Neural crest cell (in vitro differentiated cells): Measurements from ENCODE around the gene MOV10L1. TPM values are rescaled to one million over a fixed set of nuclear protein-coding genes. Genes with fewer than 3 reads are reported as not detected.

Source experiments
- DNase-seq: peaks from one replicate; pipeline ENCODE4 v3.0.0; 2021; ENCODE audit warnings: low read depth, mixed read lengths, low spot score
- H3K27ac Mint-ChIP-seq: one replicate; pipeline ENCODE4 v1.8.0; 2021; ENCODE audit warnings: mild to moderate bottlenecking, mixed read lengths; ENCODE audit not compliant: unreplicated experiment
- H3K27me3 Mint-ChIP-seq: 2 replicates; pipeline ENCODE4 v1.8.0; 2021; ENCODE audit warnings: low read depth, mild to moderate bottlenecking, mixed read lengths
- H3K36me3 Mint-ChIP-seq: 2 replicates; pipeline ENCODE4 v1.8.0; 2021; ENCODE audit warnings: low read depth, mild to moderate bottlenecking, mixed read lengths
- H3K4me1 Mint-ChIP-seq: 2 replicates; pipeline ENCODE4 v1.8.0; 2021; ENCODE audit warnings: mixed read lengths
- H3K4me3 Mint-ChIP-seq: one replicate; pipeline ENCODE4 v1.8.0; 2021; ENCODE audit warnings: mild to moderate bottlenecking, mixed read lengths
- H3K9me3 Mint-ChIP-seq: 2 replicates; pipeline ENCODE4 v1.8.0; 2021; ENCODE audit warnings: mixed read lengths
- total RNA-seq: library from RNA; stranded (reverse); gene quantifications from 2 replicates; pipeline ENCODE4 v1.2.1, GENCODE V29; 2021
- TF ChIP-seq, protein P1 (sequence below): fragments of 200-600 bp; sonication (generic); conservative IDR thresholded peaks from 2 replicates; pipeline ENCODE4 v1.5.0; 2021; ENCODE audit warnings: antibody characterized with exemption, mild to moderate bottlenecking

MOV10L1 gene
- total RNA-seq, 1 donor from 2014 or later, result not detected

DNA sequence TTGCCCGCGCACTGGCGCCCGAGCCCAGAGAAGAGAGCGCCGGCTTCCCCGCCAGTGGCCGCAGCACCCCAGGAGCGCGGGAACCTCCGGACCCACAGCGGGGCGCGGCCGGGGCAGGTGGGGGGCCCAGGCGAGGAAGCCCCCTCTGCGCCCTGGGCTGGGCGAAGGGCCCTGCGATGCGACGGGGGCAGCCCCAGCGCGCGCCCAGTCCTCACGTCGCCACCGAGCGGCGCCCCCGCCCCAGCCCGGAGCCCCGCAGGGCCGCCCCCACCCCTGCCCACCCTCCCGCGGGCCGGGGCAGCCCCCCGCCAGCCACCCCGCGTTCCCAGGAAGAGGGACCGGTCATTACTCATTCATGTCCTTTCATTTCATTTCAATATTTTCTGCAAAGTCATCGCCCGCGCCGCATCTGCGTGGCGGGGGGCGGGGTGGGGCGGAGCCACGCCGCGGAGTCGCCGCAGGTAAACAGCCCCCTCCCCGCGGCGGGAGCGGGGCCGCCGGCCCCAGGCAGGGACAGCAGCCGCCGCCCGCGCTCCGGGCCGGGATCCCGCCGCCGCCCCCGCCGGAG is 80.1 kb downstream of the MOV10L1 start:
- Mint-ChIP-seq H3K4me3 (no peak overlapping the region), H3K36me3 (no peaks in the 10 kb centered on the region), H3K9me3 (no peaks in the 10 kb centered on the region), H3K27ac (no peak overlapping the region), H3K27me3 (peaks cover 51% of the 10 kb centered on the region), H3K4me1 (no peaks in the 10 kb centered on the region)
- TF ChIP-seq, protein P1, sequence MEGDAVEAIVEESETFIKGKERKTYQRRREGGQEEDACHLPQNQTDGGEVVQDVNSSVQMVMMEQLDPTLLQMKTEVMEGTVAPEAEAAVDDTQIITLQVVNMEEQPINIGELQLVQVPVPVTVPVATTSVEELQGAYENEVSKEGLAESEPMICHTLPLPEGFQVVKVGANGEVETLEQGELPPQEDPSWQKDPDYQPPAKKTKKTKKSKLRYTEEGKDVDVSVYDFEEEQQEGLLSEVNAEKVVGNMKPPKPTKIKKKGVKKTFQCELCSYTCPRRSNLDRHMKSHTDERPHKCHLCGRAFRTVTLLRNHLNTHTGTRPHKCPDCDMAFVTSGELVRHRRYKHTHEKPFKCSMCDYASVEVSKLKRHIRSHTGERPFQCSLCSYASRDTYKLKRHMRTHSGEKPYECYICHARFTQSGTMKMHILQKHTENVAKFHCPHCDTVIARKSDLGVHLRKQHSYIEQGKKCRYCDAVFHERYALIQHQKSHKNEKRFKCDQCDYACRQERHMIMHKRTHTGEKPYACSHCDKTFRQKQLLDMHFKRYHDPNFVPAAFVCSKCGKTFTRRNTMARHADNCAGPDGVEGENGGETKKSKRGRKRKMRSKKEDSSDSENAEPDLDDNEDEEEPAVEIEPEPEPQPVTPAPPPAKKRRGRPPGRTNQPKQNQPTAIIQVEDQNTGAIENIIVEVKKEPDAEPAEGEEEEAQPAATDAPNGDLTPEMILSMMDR, result peak; percentile 20
- DNase-seq, result no peak

- Mint-ChIP-seq H3K36me3 (no peaks in the 10 kb centered on the region), H3K4me1 (no peaks in the 10 kb centered on the region), H3K4me3 (peak within 1 kb of the TSS; percentile 84), H3K27ac (no peak within 1 kb of the TSS), H3K9me3 (no peaks in the 10 kb centered on the region), H3K27me3 (peaks cover 45% of the 10 kb centered on the region)
- DNase-seq, result no peak
- TF ChIP-seq, protein P1, result no peak
Observed at GRCh38 chr22:50170453-50171318, 80.9 kb downstream of the MOV10L1 start, which contains the start of gene PANX2. PANX2 (plus strand) TSS chr22:50170731; CDS start chr22:50170731, 0 bp downstream.

- H3K4me1 Mint-ChIP-seq, result no peaks in the 10 kb centered on the region
- H3K9me3 Mint-ChIP-seq, result no peaks in the 10 kb centered on the region
- peaks cover 45% of the 10 kb centered on the region for H3K27me3 Mint-ChIP-seq
- TF ChIP-seq, protein P1, result no peak
- no peak for DNase-seq
- H3K36me3 Mint-ChIP-seq, result no peaks in the 10 kb centered on the region
- H3K27ac Mint-ChIP-seq, result no peak overlapping the region
- peak overlapping the region; percentile 84 for H3K4me3 Mint-ChIP-seq
Observed at GRCh38 chr22:50171319-50171964, 81.6 kb downstream of the MOV10L1 start.

- peak overlapping the region; percentile 84 for H3K4me3 Mint-ChIP-seq
- H3K36me3 Mint-ChIP-seq, result no peaks in the 10 kb centered on the region
- H3K27ac Mint-ChIP-seq, result no peak overlapping the region
Observed at GRCh38 chr22:50171965-50172421, 82.2 kb downstream of the MOV10L1 start.

More at GRCh38 chr22:50171965-50172421, 82.2 kb downstream of the MOV10L1 start:
- TF ChIP-seq, protein P1, result no peak
- DNase-seq, result no peak
- no peaks in the 10 kb centered on the region for H3K9me3 Mint-ChIP-seq
- peaks cover 42% of the 10 kb centered on the region for H3K27me3 Mint-ChIP-seq
- no peaks in the 10 kb centered on the region for H3K4me1 Mint-ChIP-seq
